Natural killer cell (primary cell): ENCODE measurements around the gene MAN2C1. TPM values are rescaled to one million over a fixed set of nuclear protein-coding genes. Genes with fewer than 3 reads are reported as not detected.
"Not testable (repeated sequence)": the region's sequence is repeated elsewhere in the genome, so short reads cannot be mapped to it uniquely, and the experiment has no call there.

ENCODE experiments used
- ATAC-seq, 3 donors: fragments of 150-1000 bp in 2 of 3; fragments of 200-7000 bp in 1 of 3; cut with Tn5 transposase; 1 replicate in 1 of 3; 2 replicates in 2 of 3; pipeline ENCODE4 v1.10.0; 2021; ENCODE audit warnings: mild to moderate bottlenecking in 2 of 3, moderate library complexity in 2 of 3
- DNase-seq, 2 donors: peaks; one replicate each; pipeline versions ENCODE4 v3.0.0 to v3.0.0-alpha.2; 2013 to 2021; ENCODE audit warnings: mixed read lengths in 1 of 2
- H3K27ac ChIP-seq: one replicate; pipeline ENCODE4 v1.5.1; 2013; ENCODE audit warnings: mild to moderate bottlenecking, low read length
- H3K27me3 ChIP-seq: one replicate; pipeline ENCODE4 v1.6.1; 2013; ENCODE audit warnings: low read length; ENCODE audit not compliant: control insufficient read depth, insufficient read depth
- H3K36me3 ChIP-seq: one replicate; pipeline ENCODE4 v1.6.1; 2013; ENCODE audit warnings: low read length; ENCODE audit not compliant: control insufficient read depth, insufficient read depth
- H3K4me1 ChIP-seq: one replicate; pipeline ENCODE4 v1.6.1; 2013; ENCODE audit warnings: low read length; ENCODE audit not compliant: control insufficient read depth, insufficient read depth
- H3K4me3 ChIP-seq: one replicate; pipeline ENCODE4 v1.5.1; 2013; ENCODE audit warnings: low read length
- H3K9me3 ChIP-seq: one replicate; pipeline ENCODE4 v1.6.1; 2013; ENCODE audit warnings: low read length; ENCODE audit not compliant: control insufficient read depth, insufficient read depth
- H3K27ac Mint-ChIP-seq, 2 donors: one replicate each; pipeline ENCODE4 v1.8.0; 2022; ENCODE audit warnings: mild to moderate bottlenecking in 2 of 2, mixed read lengths in 2 of 2, moderate library complexity in 1 of 2
- H3K27me3 Mint-ChIP-seq, 2 donors: one replicate each; pipeline ENCODE4 v1.8.0; 2022; ENCODE audit warnings: low read depth in 2 of 2, mixed read lengths in 2 of 2
- H3K36me3 Mint-ChIP-seq: one replicate; pipeline ENCODE4 v1.8.0; 2022; ENCODE audit warnings: mixed read lengths
- H3K4me1 Mint-ChIP-seq, 2 donors: one replicate each; pipeline ENCODE4 v1.8.0; 2022; ENCODE audit warnings: mixed read lengths in 2 of 2
- H3K4me3 Mint-ChIP-seq: one replicate; pipeline ENCODE4 v1.8.0; 2022; ENCODE audit warnings: mild to moderate bottlenecking, moderate library complexity, mixed read lengths
- H3K9me3 Mint-ChIP-seq, 2 donors: one replicate each; pipeline ENCODE4 v1.8.0; 2022; ENCODE audit warnings: mixed read lengths in 2 of 2
- WGBS: methylation state at CpG from one replicate; pipeline ENCODE4 v1.1.7; 2013; ENCODE audit warnings: missing lambda C conversion rate; ENCODE audit not compliant: insufficient coverage; 5-methylcytosine and 5-hydroxymethylcytosine counted together
- intact Hi-C: fragments of 100-400 bp; cut with micrococcal nuclease; formaldehyde crosslinking; loops from one replicate; pipeline ENCODE4 v1.14.2; 2022
- total RNA-seq, 4 donors: library from RNA; stranded (reverse); fragments of 120-200 nt in 1 of 4; gene quantifications; one replicate each; pipeline versions ENCODE4 v1.2.3 to v1.2.4, GENCODE V29; 2013 to 2022
- TF ChIP-seq, protein P1 (sequence below): fragments of 200-600 bp; IDR thresholded peaks from one replicate; pipeline ENCODE4 v1.8.0; 2022; ENCODE audit warnings: antibody characterized with exemption

The MAN2C1 gene
- total RNA-seq, 3 donors from 2014 or later (not counting 1 experiment from before 2014, with no cell fraction given), result 375 to 476 (median 385) TPM

DNA sequence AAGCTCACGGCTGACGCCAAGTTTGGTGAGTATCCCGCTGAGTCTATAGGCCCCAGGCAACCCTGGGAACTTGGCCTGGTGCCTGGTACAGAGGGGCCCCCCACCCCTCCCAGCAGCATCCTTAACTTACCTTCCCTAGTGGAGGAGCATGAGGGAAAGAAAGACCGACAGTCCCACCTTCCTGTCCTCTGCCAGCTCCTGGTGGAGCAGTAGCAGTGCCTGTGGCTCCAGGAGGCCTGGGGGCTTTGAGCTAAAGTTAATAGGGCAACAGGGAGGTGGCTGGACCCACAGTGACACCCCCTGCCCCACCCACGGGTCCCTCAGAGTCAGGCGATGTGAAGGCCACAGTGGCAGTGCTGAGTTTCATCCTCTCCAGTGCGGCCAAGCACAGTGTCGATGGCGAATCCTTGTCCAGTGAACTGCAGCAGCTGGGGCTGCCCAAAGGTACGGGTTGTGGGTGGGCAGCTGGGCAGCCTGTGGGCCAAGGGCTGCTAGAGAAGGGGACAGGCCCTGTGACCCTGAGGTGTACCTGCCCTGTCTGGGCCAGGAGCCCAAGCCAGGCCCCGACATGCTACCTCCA lies 29.7 kb downstream of the MAN2C1 start:
- TF ChIP-seq, protein P1, sequence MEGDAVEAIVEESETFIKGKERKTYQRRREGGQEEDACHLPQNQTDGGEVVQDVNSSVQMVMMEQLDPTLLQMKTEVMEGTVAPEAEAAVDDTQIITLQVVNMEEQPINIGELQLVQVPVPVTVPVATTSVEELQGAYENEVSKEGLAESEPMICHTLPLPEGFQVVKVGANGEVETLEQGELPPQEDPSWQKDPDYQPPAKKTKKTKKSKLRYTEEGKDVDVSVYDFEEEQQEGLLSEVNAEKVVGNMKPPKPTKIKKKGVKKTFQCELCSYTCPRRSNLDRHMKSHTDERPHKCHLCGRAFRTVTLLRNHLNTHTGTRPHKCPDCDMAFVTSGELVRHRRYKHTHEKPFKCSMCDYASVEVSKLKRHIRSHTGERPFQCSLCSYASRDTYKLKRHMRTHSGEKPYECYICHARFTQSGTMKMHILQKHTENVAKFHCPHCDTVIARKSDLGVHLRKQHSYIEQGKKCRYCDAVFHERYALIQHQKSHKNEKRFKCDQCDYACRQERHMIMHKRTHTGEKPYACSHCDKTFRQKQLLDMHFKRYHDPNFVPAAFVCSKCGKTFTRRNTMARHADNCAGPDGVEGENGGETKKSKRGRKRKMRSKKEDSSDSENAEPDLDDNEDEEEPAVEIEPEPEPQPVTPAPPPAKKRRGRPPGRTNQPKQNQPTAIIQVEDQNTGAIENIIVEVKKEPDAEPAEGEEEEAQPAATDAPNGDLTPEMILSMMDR, result no peak
- DNase-seq (no peak), ATAC-seq (no peak)
- Histone ChIP-seq H3K4me1 (peaks cover 23% of the 10 kb centered on the region), H3K9me3 (no peaks in the 10 kb centered on the region), H3K27ac (no peak overlapping the region), H3K27me3 (no peaks in the 10 kb centered on the region), H3K36me3 (peaks cover 5% of the 10 kb centered on the region), H3K4me3 (no peak overlapping the region)
- 97% methylated on average over 11 of the region's 11 CpGs for WGBS
- H3K27ac Mint-ChIP-seq, result no peak overlapping the region
- intact Hi-C loops, result no loop called here
- no peaks in the 10 kb centered on the region for H3K36me3 Mint-ChIP-seq
- H3K9me3 Mint-ChIP-seq, result no peaks in the 10 kb centered on the region
- peaks cover 20 to 38% of the 10 kb centered on the region in 2 donors for H3K4me1 Mint-ChIP-seq
- no peak overlapping the region for H3K4me3 Mint-ChIP-seq
- H3K27me3 Mint-ChIP-seq, result no peaks in the 10 kb centered on the region

DNA sequence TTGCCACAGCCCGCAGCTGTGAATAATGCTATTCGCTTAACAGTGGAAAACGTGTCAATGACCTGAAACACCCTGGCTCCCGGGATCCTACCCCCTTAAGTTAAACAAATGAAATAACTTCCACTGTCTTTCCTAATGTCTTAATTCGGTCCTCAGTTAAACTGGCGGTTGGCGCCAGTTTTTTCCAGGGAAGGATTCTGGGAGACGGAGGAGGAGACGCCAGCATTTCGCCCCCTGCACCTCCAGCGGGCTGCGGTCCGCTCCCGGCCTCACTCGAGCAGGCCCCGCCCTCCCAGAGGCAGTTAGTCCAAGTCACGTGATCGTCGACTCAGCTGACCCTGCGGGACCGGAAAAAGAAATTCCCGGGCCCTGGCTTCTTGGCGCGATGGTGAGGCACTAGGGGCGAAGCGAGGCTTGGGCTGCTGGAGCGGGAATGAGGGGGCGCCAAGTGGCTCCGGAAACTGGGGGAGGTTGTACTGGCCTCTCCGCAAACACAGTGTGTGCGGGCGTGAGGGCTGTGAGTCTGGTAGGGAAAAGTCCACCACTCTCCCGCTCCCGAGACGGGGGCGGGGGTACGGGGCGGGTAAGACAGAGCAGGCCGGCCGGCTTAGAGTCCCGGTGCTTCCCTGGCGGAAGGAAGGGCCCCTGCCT lies 32.6 kb downstream of the MAN2C1 start, which contains the start of gene COMMD4:
TSS of gene COMMD4 (plus strand) at position 359 of the 651 bp plus-strand sequence. CDS start at position 386, 27 bp downstream.
- ATAC-seq (peak; percentile 37 to 46 (median 40)), DNase-seq (peak; percentile 60 to 82)
- H3K4me1 Mint-ChIP-seq, result peaks cover 25 to 46% of the 10 kb centered on the region in 2 donors
- TF ChIP-seq, protein P1, result no peak
- WGBS, result under 1% methylated on average over 42 of the region's 42 CpGs
- H3K27me3 Mint-ChIP-seq, result no peaks in the 10 kb centered on the region
- peak within 1 kb of the TSS; percentile 97 for H3K4me3 Mint-ChIP-seq
- H3K36me3 Mint-ChIP-seq, result no peaks in the 10 kb centered on the region
- Histone ChIP-seq H3K27me3 (no peaks in the 10 kb centered on the region), H3K9me3 (no peaks in the 10 kb centered on the region), H3K36me3 (peaks cover 3% of the 10 kb centered on the region), H3K4me1 (peaks cover 29% of the 10 kb centered on the region), H3K4me3 (peak within 1 kb of the TSS; percentile 80), H3K27ac (peak within 1 kb of the TSS; percentile 29)
- intact Hi-C loops, result loop anchor here (2.0 kb wide), 2 partner anchors 15 to 33 kb away; partner anchors contain the start of gene MAN2C1
- H3K9me3 Mint-ChIP-seq, result no peaks in the 10 kb centered on the region
- H3K27ac Mint-ChIP-seq, result peak within 1 kb of the TSS; percentile 88 to 90

DNA sequence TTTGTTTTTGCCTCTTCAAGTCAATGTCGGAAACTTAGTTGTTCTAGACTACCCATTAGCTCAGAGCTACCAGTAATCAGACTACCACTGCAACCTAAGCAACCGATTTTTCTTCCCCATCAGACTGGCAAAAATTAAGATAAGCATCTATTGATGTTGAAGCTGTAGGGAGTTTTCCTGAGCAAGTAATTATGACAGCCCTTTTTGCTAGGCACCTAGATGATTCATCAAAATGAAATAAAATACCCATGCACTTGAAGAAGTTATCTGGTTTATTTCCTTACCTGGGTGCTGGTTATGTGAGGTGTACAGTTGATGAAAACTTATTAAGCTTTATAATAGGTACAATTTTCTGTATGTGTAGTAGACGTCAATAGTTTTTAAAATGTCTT lies 33.1 kb downstream of the MAN2C1 start:
- no peaks in the 10 kb centered on the region for H3K27me3 ChIP-seq
- intact Hi-C loops, result loop anchor here (2.0 kb wide), 1 partner anchor 33 kb away; the partner anchor contains the start of gene MAN2C1
- WGBS, result 0% methylated on average over 1 of the region's 3 CpGs
- H3K36me3 ChIP-seq, result peaks cover 3% of the 10 kb centered on the region
- TF ChIP-seq, protein P1, result no peak
- peak overlapping the region; percentile 80 for H3K4me3 ChIP-seq
- peaks cover 29% of the 10 kb centered on the region for H3K4me1 ChIP-seq
- H3K36me3 Mint-ChIP-seq, result no peaks in the 10 kb centered on the region
- H3K27ac Mint-ChIP-seq, result peak overlapping the region; percentile 88 to 90
- H3K9me3 ChIP-seq, result no peaks in the 10 kb centered on the region
- no peaks in the 10 kb centered on the region for H3K27me3 Mint-ChIP-seq
- ATAC-seq (no peak), DNase-seq (no peak)
- H3K4me1 Mint-ChIP-seq, result peaks cover 25 to 46% of the 10 kb centered on the region in 2 donors
- no peaks in the 10 kb centered on the region for H3K9me3 Mint-ChIP-seq
- no peak overlapping the region for H3K27ac ChIP-seq
- H3K4me3 Mint-ChIP-seq, result peak overlapping the region; percentile 97

DNA sequence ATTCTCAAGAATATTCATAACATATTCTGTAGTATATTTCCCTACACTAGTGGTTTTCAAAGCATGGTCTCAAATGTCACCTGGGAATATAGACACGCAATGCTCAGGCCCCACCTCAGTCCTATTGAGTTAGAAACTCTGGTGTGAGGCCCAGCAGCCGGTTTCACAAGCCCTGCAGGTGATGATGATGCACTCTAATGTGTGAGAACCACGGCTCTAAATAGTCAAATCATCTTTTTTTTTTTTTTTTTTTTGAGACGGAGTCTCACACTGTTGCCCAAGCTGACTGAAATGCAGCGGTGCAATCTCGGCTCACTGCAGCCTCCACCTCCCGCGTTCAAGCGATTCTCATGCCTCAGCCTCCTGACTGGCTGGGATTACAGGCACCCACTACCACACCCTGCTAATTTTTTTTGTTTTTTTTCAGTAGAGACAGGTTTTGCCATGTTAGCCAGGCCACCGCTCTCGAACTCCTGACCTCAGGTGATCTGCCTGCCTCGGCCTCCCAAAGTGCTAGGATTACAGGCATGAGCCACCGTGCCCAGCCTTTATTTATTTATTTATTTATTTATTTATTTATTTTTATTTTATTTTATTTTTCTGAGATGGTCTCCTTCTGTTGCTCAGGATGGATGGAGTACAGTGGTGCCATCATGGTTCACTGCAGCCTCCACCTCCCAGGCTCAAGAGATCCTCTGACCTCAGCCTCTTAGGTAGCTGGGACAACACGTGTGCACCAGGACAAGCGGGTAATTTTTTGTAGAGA lies 34.6 kb downstream of the MAN2C1 start:
- H3K36me3 ChIP-seq, H3K27me3 ChIP-seq, H3K4me3 ChIP-seq, H3K9me3 ChIP-seq, H3K27me3 Mint-ChIP-seq, H3K9me3 Mint-ChIP-seq, H3K27ac ChIP-seq, H3K36me3 Mint-ChIP-seq: not testable (repeated sequence)
- intact Hi-C loops, result loop anchor here (2.0 kb wide), 1 partner anchor 35 kb away; the partner anchor contains the start of gene MAN2C1
- DNase-seq (peak; percentile 27 to 47), ATAC-seq (peak; percentile 84 to 90 (median 88))
- 62% methylated on average over 14 of the region's 15 CpGs for WGBS
- Mint-ChIP-seq H3K4me3 (peak overlapping the region; percentile 50), H3K4me1 (peaks cover 25 to 46% of the 10 kb centered on the region in 2 donors), H3K27ac (peak overlapping the region; percentile 44 to 69)
- peaks cover 29% of the 10 kb centered on the region for H3K4me1 ChIP-seq

DNA sequence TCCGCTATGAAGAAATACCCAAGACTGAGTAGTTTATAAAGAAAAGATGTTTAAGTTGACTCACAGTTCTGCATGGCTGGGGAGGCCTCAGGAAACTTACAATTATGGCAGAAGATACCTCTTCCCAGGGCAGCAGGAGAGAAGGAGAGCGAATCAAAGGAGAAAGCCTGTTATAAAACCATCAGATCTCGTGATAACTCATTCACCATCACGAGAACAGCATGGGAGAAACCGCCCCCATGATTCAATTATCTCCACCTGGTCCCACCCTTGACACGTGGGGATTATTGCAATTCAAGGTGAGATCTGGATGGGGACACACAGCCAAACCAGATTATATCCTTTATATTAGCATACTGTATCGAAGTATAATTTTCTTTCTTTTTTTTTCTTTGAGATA lies 36.3 kb downstream of the MAN2C1 start:
- WGBS, result 82% methylated on average over 7 of the region's 7 CpGs
- ATAC-seq, H3K36me3 ChIP-seq, DNase-seq, H3K9me3 Mint-ChIP-seq, H3K36me3 Mint-ChIP-seq, H3K27me3 Mint-ChIP-seq, H3K27me3 ChIP-seq, intact Hi-C loops, H3K9me3 ChIP-seq, H3K27ac ChIP-seq, H3K4me3 ChIP-seq: not testable (repeated sequence)
- Mint-ChIP-seq H3K4me3 (peak overlapping the region; percentile 7), H3K27ac (peak overlapping the region; percentile 19 to 50), H3K4me1 (peaks cover 25 to 40% of the 10 kb centered on the region in 2 donors)
- peaks cover 28% of the 10 kb centered on the region for H3K4me1 ChIP-seq
